ENCODE results near the gene ERO1B.

The ERO1B gene

DNA sequence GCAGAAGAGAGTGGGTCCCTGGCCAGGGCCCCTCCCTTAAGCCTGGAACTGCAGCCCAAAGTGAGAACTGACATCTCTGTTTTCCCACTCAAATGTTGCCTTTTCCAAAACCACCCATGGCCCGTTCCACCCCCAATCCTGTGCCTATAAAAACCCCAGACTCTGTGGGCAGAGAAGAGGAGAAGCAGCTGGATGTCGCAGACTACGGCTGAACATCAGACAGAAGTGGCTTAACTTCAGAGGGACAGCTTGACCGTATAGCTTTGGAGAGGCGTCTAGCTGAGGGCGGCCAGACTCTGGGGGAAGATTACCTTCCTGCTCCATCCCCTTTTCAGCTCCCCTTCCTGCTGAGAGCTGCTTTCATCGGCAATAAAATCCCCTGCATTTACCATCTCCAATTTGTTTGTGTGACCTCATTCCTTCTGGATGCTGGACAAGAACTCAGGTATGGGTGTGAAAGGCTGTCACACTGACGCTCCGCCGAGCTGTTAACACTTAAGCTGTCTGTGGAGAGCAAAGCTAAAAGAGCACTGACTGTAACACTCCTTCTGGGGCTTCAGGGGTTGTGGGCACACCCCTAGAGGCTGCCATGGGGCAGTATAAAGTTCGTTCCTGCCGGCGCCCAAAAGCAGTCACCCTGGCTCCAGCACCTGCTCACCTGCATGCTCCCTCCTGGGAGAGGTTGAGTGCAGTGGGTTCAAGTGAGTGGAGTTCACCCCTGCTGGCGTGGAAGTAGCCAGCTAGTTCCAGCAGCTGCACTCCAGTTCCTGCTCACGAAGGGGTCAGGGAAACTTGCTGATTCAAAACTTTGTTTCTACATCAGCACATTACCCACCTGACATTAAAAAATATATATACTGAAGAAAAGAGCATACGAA lies 19.6 kb upstream of the ERO1B start:
- no peak for DNase-seq (ENCODE audit: low read depth in 3 of 3)

GRCh38 chr1:236297161-236297560 lies 15.4 kb upstream of the ERO1B start:
- no peak for DNase-seq (ENCODE audit: low read depth in 3 of 3)

GRCh38 chr1:236292425-236292824 lies 10.7 kb upstream of the ERO1B start:
- DNase-seq (ENCODE audit: low read depth in 3 of 3) = no peak

DNA sequence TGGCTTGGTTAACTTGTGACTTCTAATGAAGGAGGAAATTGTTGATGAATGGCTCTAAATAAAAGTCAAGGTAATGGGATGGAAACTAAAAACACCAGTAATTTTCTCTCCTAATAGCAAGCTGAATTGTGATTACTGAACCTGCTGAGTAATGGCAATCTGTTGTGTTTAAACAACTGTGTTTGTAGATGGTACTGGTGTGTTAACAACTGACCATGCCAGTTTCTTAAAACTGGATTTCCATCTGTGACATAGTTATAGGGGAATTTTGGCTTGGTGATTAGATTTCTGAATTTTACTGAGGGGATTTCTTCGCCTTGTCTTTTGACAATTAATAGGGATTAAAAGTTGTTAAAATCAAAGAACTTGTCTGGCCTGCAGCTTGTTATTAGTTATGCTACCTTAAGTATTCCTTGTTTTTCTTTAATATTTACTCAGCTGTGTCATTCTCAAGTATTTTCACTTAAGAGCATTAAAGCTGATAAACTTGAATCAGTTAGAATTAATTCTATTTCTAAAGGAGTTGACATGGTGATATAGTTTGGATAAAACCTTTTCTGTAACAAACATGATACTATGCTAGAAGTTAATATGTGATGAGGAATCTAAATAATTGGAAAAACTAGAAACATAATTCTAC lies 7.9 kb upstream of the ERO1B start:
- no peak for DNase-seq (ENCODE audit: low read depth in 3 of 3)

DNA sequence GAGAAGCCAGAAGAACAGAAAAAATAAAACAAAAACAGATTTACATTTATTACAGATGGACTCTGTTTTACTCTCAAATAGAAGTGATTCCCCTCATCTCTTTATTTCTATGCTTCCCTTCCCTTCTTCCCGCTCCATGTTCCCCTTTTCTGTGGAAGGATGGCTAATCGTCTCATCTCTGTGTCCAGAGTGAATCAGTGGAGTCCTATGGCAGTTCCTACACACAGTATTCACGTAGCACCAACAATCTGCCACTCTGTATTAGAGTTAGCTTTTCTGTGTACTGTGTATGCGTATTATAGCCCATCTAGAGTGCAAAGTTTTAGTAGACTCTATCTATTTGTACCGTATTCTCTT lies 6.8 kb upstream of the ERO1B start:
- no peak for DNase-seq (ENCODE audit: low read depth in 3 of 3)

DNA sequence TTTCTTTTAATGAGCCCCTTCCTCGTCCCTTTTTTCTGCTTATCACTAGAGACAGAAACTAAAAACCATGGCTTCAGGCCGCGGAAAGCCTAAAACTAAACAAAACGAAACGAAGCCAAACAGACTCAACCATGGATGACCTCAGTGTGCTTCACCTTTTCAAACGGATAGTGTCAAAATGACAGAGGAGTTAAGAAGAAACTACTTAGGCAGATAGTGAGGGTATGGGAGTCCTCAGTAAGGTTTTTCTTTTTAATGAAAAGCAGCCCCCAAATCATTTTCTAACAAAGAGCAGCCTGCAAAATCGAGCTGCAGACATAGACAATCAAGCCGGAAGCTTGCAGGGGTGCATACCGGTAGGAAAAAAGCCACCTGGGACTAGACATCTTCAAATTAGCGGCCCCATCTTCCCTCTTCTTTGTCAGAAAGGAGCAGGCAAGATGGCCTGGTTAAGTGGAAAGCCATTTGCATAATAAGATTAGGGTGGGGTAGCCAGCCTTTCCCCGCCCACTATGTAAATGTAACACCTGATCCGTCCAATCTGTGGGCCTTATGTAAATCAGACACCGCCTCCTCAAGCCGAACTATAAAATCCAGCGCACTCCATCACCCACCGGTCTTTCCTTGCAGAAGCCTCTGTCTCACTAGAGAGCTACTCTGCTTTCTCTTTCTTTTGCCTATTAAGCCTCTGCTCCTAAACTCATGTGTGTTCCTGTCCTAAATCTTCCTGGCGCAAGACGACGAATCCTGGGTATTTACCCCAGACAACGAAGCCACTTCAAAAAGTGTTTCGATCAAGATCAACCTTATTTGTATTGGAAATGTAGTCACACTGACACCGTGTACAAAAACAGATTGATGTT lies 6.2 kb upstream of the ERO1B start:
- no peak for DNase-seq (ENCODE audit: low read depth in 3 of 3)

DNA sequence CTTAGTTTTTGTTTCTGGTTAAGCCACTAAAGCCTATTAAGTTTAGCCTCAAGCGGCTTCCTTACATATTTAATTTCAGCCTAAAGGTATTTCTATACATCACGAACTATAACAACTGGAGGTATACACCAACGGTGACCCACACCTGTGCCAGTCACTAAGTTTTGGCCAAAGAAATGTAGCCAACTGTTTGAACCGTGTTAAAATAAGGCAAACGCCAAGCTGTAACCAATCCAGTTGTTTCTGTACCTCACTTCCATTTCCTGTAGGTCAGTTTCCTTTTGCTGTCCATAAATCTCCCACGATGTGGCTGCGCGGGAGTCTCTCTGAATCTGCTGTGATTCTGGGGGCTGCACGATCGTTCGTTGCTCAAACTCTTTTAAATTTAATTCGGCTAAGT lies 5.6 kb upstream of the ERO1B start:
- DNase-seq (ENCODE audit: low read depth in 3 of 3) = no peak

GRCh38 chr1:236284291-236284721 lies 2.5 kb upstream of the ERO1B start:
- no peak for DNase-seq (ENCODE audit: low read depth in 3 of 3)

GRCh38 chr1:236282719-236283118 lies 961 bp upstream of the ERO1B start:
- no peak for DNase-seq (ENCODE audit: low read depth in 3 of 3)

- DNase-seq (ENCODE audit: low read depth in 3 of 3) = peak in 1 of 3 donors; percentile 29
Observed at GRCh38 chr1:236282425-236282716, 613 bp upstream of the ERO1B start.

DNA sequence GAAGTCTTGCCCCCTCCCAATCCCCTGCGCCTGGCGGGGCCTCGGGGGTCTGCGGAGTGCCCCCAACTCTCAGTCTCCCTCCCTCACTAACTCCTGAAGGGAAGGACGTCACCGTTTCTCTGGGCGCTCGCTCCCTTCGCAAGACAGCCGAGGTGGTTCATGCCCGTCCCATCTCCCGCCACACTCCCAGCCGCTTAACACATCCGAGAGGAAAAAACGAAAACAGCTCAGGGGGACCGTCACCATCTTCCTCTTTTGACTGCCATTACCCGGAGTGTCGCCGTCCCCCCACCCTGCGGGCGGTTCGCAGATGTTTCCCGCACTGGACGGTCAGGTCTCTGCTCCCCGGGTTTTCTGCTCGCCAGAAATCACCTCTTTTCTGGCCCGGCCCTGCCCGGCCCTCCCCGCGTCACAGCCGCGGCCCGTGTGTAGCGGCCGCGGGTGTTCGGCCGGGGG lies 532 bp downstream of the ERO1B start:
- DNase-seq (ENCODE audit: low read depth in 3 of 3) = no peak

DNA sequence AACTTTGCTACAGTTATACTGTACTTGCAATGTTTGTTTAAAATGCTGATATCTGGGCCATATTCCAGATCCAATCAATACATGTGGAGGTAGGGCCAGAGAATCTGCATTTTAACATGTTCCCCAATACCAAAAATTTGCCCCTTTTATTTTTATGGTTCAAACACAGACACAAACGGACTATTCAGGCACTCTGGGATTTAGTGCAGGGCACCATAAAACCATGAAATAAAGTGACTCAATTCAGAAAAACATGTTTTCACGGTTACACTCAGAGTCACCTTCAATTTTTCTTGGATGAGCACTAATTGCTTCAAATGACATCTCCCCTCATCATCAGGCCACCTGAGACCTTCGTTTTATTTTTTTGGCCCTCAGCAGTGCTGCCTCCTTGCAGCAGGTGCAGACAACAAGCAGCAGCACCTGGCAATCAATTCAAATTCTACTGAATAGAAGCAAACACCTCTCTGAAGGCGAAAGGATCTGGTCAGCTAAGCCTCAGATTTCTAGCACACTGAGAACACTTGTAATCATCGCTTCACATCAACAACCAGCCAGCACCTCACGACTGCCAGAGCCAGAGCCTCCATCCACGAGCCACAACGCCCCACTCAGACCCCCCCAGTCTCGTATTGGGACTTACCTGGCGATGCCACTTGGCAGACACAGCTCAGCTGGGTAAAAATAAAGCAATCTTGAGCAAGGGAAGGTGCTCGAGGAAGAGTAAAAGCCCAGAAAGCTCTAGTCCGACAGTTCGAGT lies 1.1 kb downstream of the ERO1B start:
- DNase-seq (ENCODE audit: low read depth in 3 of 3) = no peak

DNA sequence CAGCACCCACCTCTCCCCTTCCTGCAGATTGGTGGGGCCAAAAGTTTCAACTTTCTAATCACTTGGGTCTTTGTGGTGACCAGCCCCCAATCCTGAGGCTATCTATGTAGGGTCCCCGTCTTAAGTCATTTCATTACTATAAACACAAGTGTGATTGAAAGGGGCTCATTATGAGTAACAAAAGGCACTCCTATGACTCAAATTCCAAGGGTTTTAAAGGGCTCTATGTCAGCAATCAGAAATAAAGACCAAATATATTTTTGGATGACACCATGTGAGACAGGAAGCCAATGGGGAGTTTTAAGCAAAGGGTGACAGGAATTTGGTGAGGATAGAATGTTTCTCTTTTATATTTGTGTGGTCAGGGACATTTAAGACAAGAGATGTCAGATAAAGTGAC lies 6.2 kb downstream of the ERO1B start:
- no peak for DNase-seq (ENCODE audit: low read depth in 3 of 3)

DNA sequence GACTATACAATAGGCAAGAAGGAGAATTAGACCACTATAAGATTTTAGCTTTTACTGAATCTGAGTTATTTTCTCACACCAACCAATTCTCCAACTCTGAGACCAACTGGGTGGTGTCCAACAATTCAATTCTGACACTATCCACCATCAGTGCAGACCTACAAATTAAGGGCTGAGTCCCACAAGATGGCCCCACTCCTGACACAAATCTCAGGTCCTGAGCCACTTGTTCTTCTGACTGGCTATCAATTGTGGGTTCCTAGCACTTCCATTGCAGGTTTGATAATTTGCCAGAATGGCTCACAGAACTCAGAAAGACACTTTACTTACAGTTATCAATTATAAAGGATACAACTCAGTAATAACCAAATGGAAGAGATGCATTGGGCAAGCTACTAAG lies 6.7 kb downstream of the ERO1B start:
- no peak for DNase-seq (ENCODE audit: low read depth in 3 of 3)

DNA sequence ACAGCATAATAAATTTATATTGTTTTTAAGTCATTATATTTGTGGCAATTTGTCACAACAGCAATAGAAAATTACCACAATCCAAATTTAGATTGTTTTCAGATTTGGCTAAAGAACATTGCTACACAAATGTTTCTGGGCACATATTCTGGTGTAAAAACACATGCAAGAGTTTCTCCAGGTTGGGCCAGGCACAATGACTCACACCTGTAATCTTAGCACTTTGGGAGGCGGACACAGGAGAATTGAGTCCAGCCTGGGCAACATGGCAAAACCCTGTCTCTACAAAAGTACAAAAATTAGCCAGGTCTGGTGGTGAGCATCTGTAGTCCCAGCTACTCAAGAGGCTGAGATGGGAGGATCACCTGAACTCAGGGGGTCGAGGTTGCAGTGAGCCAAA lies 8.4 kb downstream of the ERO1B start:
- DNase-seq (ENCODE audit: low read depth in 3 of 3) = no peak

GRCh38 chr1:236269439-236269838 lies 12.3 kb downstream of the ERO1B start:
- no peak for DNase-seq (ENCODE audit: low read depth in 3 of 3)

DNA sequence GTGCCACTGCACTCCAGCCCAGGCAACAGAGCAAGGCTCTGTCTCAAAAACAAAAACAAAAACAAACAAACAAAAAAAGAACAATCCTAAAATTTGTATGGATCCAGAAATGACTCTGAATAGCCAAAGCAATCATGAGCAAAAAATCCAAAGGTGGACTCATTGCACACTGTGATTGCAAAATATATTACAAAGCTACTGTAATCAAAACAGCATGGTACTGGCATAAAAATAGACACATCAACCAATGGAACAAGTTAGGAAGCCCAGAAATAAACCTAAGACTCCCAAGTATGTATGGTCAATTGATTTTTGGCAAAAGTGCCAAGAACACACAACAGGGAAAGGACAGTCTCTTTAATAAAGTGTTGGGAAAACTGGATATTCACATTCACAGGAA lies 19.9 kb downstream of the ERO1B start:
- DNase-seq (ENCODE audit: low read depth in 3 of 3) = no peak

DNA sequence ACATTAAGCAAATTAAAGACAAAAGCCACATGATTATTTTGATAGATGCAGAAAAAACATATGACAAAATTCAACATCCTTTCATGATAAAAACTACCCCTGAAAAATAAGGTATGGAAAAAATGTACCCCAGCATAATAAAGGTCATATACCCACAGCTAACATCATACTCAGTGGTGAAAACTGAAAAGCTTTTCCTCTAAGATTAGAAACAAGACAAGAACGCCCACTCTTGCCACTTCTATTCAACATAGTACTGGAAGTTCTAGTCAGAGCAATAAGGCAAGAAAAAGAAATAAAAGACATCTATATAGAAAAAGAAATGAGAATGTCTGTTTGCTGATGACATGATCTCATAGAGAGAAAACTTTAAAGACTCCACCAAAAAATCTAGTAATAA lies 20.7 kb downstream of the ERO1B start:
- DNase-seq (ENCODE audit: low read depth in 3 of 3) = no peak

DNA sequence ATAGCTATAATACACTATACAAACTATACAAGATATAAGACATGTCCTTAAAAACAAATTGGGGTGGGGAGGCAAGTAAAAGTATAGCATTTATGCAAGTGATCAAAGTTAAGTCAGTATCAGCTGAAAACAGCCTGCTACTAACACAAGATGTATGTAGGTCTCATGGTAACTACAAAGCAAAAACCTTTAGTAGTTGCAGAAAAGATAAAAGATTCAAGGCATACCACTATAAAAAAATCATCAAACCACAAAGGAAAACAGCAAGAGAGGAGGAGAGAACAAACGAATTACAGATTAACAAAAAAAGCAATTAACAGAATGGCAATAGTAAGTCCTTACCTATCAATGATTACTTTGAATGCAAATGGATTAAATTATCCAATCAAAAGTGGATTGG lies 22.7 kb downstream of the ERO1B start:
- DNase-seq (ENCODE audit: low read depth in 3 of 3) = no peak

GRCh38 chr1:236258114-236258622 lies 23.6 kb downstream of the ERO1B start:
- no peak for DNase-seq (ENCODE audit: low read depth in 3 of 3)

GRCh38 chr1:236257216-236257615 lies 24.5 kb downstream of the ERO1B start:
- DNase-seq (ENCODE audit: low read depth in 3 of 3) = no peak

All from stimulated activated CD4-positive, alpha-beta T cell treated with anti-CD3 and anti-CD28 coated beads, TNF-alpha, amount 100 ng/mL, for 48 hours (primary cell).